ENCODE data around the gene CHTF8.

CHTF8 gene

DNA sequence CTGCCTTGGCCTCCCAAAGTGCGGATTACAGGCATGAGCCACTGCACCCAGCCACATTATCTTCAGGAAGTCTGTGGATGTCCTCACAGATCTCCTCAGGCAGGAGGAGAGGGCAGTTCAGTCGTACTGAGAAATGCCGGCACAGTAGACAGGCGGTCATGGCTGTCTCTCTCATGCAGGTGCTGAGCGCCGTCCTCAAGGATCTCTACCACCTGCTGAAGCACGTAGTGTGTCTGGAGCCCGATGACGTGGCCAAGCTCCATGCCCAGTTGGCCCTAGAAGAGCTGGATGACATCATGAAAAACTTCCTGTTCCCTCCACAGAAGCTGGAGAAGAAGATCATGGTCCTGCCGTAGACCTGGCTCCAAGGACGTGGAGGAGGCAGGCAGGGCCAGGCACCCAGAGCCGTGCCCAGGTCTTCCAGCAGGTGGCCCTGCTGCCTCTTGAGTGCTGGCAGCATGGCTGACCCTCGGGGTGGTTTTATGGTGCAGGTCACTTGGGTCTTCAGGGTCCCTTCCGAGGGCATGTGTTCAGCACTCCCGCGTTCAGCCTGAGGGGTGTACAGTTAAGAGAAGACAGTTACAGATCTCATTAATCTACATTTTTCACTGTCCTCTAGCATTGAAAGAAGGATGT, 49.0 kb downstream of the CHTF8 start:
- no peak overlapping the region for H2AFZ ChIP-seq (ENCODE audit: low read length)
- H3K4me2 ChIP-seq (ENCODE audit: insufficient read depth, low read length, poor library complexity, severe bottlenecking) = no peak overlapping the region
- H3K27ac ChIP-seq (replicated peaks; ENCODE audit: low read length) = no peak overlapping the region
- peak overlapping the region; percentile 12 for H2AK5ac ChIP-seq (ENCODE audit: low read depth, low read length)
- no peak overlapping the region for H3K14ac ChIP-seq (ENCODE audit: low read length)
- WGBS, 2 donors (ENCODE audit: extremely low coverage in 2 of 2, insufficient read length in 2 of 2, insufficient replicate concordance in 1 of 2) = no CpG with 5 or more reads among the region's 16 CpGs
- H2BK5ac ChIP-seq (ENCODE audit: low read length) = no peak overlapping the region
- H3K27me3 ChIP-seq (ENCODE audit: control insufficient read depth in 3 of 3, insufficient read depth in 3 of 3, low read depth in 1 of 3, low read length in 3 of 3) = no peaks in the 10 kb centered on the region
- no peak overlapping the region for H3K4ac ChIP-seq (ENCODE audit: low read length)
- peak overlapping the region; percentile 44 for H2BK12ac ChIP-seq (ENCODE audit: low read length)
- H3K18ac ChIP-seq (ENCODE audit: low read length) = peak overlapping the region; percentile 63
- DNase-seq (ENCODE audit: low spot score) = no peak
- no peak overlapping the region for H3K9ac ChIP-seq (ENCODE audit: low read depth, low read length, poor library complexity)
- peak overlapping the region; percentile 3 for H2BK15ac ChIP-seq (ENCODE audit: low read length)
- H3K23ac ChIP-seq (ENCODE audit: low read depth, low read length, poor library complexity) = peak overlapping the region; percentile 45
- H3K9me3 ChIP-seq (replicated peaks in 1 of 2; ENCODE audit: control insufficient read depth in 2 of 2, insufficient read depth in 1 of 2, low read depth in 1 of 2, low read length in 2 of 2) = no peaks in the 10 kb centered on the region
- H4K8ac ChIP-seq (ENCODE audit: low read depth, low read length) = no peak overlapping the region
- H3K36me3 ChIP-seq (replicated peaks in 1 of 2; ENCODE audit: control insufficient read depth in 2 of 2, insufficient read depth in 2 of 2, low read length in 2 of 2) = no peaks in the 10 kb centered on the region
- peaks cover 8 to 12% of the 10 kb centered on the region in 2 donors for H3K4me1 ChIP-seq (ENCODE audit: control insufficient read depth in 2 of 2, insufficient read depth in 1 of 2, low read depth in 1 of 2, low read length in 2 of 2)
- H3K4me3 ChIP-seq (ENCODE audit: low read length in 2 of 2) = no peak overlapping the region
- H3K79me1 ChIP-seq (ENCODE audit: low read depth, low read length) = no peaks in the 10 kb centered on the region
- H4K91ac ChIP-seq (ENCODE audit: low read depth, low read length, poor library complexity) = no peak overlapping the region
- no peak overlapping the region for H2BK120ac ChIP-seq (ENCODE audit: low read depth, low read length)

DNA sequence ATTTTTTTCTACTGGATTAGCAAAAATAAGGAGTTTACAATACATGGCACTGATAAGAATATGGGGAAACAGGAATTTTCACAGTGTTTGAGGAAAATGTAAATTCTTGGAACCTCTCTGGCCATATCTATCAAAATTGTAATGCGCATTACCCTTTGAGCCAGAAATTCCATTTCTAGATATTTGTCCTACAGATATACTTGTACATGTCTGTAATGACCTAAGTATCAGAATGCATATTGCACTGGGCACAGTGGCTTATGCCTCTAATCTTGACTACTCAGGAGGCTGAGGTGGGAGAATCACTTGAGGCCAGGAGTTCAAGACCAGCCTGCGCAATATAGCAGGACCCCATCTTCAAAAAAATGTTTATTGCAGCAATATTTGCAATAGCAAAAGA, 52.7 kb downstream of the CHTF8 start:
- no CpG with 5 or more reads among the region's 2 CpGs for WGBS, 2 donors (ENCODE audit: extremely low coverage in 2 of 2, insufficient read length in 2 of 2, insufficient replicate concordance in 1 of 2)
- Histone ChIP-seq H2AFZ (ENCODE audit: low read length) (no peak overlapping the region), H3K27me3 (ENCODE audit: control insufficient read depth in 3 of 3, insufficient read depth in 3 of 3, low read depth in 1 of 3, low read length in 3 of 3) (no peaks in the 10 kb centered on the region), H2AK5ac (ENCODE audit: low read depth, low read length) (no peak overlapping the region), H2BK5ac (ENCODE audit: low read length) (no peak overlapping the region), H3K4me2 (ENCODE audit: insufficient read depth, low read length, poor library complexity, severe bottlenecking) (no peak overlapping the region), H4K8ac (ENCODE audit: low read depth, low read length) (no peak overlapping the region), H4K91ac (ENCODE audit: low read depth, low read length, poor library complexity) (no peak overlapping the region), H3K79me1 (ENCODE audit: low read depth, low read length) (no peaks in the 10 kb centered on the region), H3K23ac (ENCODE audit: low read depth, low read length, poor library complexity) (no peak overlapping the region), H3K4ac (ENCODE audit: low read length) (no peak overlapping the region), H3K9me3 (replicated peaks in 1 of 2; ENCODE audit: control insufficient read depth in 2 of 2, insufficient read depth in 1 of 2, low read depth in 1 of 2, low read length in 2 of 2) (no peaks in the 10 kb centered on the region), H3K4me1 (ENCODE audit: control insufficient read depth in 2 of 2, insufficient read depth in 1 of 2, low read depth in 1 of 2, low read length in 2 of 2) (peaks cover 16 to 24% of the 10 kb centered on the region in 2 donors), H3K9ac (ENCODE audit: low read depth, low read length, poor library complexity) (no peak overlapping the region), H3K4me3 (ENCODE audit: low read length in 2 of 2) (no peak overlapping the region), H3K36me3 (replicated peaks in 1 of 2; ENCODE audit: control insufficient read depth in 2 of 2, insufficient read depth in 2 of 2, low read length in 2 of 2) (no peaks in the 10 kb centered on the region), H3K27ac (replicated peaks; ENCODE audit: low read length) (no peak overlapping the region), H3K18ac (ENCODE audit: low read length) (no peak overlapping the region), H2BK15ac (ENCODE audit: low read length) (no peak overlapping the region), H2BK12ac (ENCODE audit: low read length) (no peak overlapping the region), H2BK120ac (ENCODE audit: low read depth, low read length) (no peak overlapping the region), H3K14ac (ENCODE audit: low read length) (no peak overlapping the region)
- DNase-seq (ENCODE audit: low spot score) = no peak

DNA sequence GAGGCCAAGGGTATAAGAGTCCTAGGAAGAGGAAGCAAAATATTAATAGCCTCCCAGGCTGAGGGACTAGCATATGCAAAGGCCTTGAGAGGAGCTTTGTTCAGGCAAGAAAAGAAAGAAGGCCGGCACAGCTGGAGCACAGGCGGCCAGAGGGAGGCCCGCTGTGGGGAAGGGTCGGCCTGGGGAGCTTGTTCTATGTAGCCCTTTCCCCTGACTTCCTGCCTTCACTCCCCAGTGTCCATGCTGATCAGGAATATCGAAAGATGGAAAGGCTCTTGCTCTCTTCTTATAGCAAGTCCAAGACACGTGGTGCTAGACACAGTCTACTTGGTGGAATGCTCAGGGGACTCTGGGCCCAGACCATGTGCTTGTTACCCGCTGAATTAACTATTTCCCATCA, 54.3 kb downstream of the CHTF8 start:
- Histone ChIP-seq H3K4ac (ENCODE audit: low read length) (no peak overlapping the region), H2BK12ac (ENCODE audit: low read length) (no peak overlapping the region), H3K4me3 (ENCODE audit: low read length in 2 of 2) (no peak overlapping the region), H4K91ac (ENCODE audit: low read depth, low read length, poor library complexity) (no peak overlapping the region), H3K14ac (ENCODE audit: low read length) (no peak overlapping the region), H2AK5ac (ENCODE audit: low read depth, low read length) (no peak overlapping the region), H2BK120ac (ENCODE audit: low read depth, low read length) (no peak overlapping the region), H3K27ac (replicated peaks; ENCODE audit: low read length) (no peak overlapping the region), H3K18ac (ENCODE audit: low read length) (no peak overlapping the region), H3K4me1 (ENCODE audit: control insufficient read depth in 2 of 2, insufficient read depth in 1 of 2, low read depth in 1 of 2, low read length in 2 of 2) (peaks cover 8 to 16% of the 10 kb centered on the region in 2 donors), H3K4me2 (ENCODE audit: insufficient read depth, low read length, poor library complexity, severe bottlenecking) (no peak overlapping the region), H3K79me1 (ENCODE audit: low read depth, low read length) (no peaks in the 10 kb centered on the region), H2BK5ac (ENCODE audit: low read length) (no peak overlapping the region), H2BK15ac (ENCODE audit: low read length) (no peak overlapping the region), H2AFZ (ENCODE audit: low read length) (peak overlapping the region; percentile 40), H3K27me3 (ENCODE audit: control insufficient read depth in 3 of 3, insufficient read depth in 3 of 3, low read depth in 1 of 3, low read length in 3 of 3) (no peaks in the 10 kb centered on the region), H3K36me3 (replicated peaks in 1 of 2; ENCODE audit: control insufficient read depth in 2 of 2, insufficient read depth in 2 of 2, low read length in 2 of 2) (no peaks in the 10 kb centered on the region), H4K8ac (ENCODE audit: low read depth, low read length) (no peak overlapping the region), H3K9ac (ENCODE audit: low read depth, low read length, poor library complexity) (no peak overlapping the region), H3K23ac (ENCODE audit: low read depth, low read length, poor library complexity) (no peak overlapping the region), H3K9me3 (replicated peaks in 1 of 2; ENCODE audit: control insufficient read depth in 2 of 2, insufficient read depth in 1 of 2, low read depth in 1 of 2, low read length in 2 of 2) (no peaks in the 10 kb centered on the region)
- WGBS, 2 donors (ENCODE audit: extremely low coverage in 2 of 2, insufficient read length in 2 of 2, insufficient replicate concordance in 1 of 2) = no CpG with 5 or more reads among the region's 7 CpGs
- DNase-seq (ENCODE audit: low spot score) = no peak

DNA sequence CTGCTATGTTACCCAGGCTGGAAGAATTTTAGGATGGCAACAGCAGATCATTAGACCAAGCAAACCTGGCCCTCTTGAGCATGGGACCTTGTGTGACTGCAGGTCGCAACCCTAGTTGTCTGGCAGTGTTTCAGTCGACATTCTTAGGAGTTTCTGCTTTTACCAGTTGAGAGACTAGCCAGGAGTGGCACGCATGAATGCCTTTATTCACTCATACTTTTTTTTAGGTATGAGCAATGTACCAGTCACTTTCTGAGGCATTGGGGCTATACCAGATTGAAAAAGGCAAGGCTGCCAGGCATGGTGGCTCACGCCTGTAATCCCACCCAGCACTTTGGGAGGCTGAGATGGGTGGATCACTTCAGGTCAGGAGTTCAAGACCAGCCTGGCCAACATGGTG, 55.1 kb downstream of the CHTF8 start:
- H3K4me3 ChIP-seq (ENCODE audit: low read length in 2 of 2) = no peak overlapping the region
- no peaks in the 10 kb centered on the region for H3K9me3 ChIP-seq (replicated peaks in 1 of 2; ENCODE audit: control insufficient read depth in 2 of 2, insufficient read depth in 1 of 2, low read depth in 1 of 2, low read length in 2 of 2)
- no peaks in the 10 kb centered on the region for H3K27me3 ChIP-seq (ENCODE audit: control insufficient read depth in 3 of 3, insufficient read depth in 3 of 3, low read depth in 1 of 3, low read length in 3 of 3)
- no peak overlapping the region for H3K27ac ChIP-seq (replicated peaks; ENCODE audit: low read length)
- peaks cover 11 to 22% of the 10 kb centered on the region in 2 donors for H3K4me1 ChIP-seq (ENCODE audit: control insufficient read depth in 2 of 2, insufficient read depth in 1 of 2, low read depth in 1 of 2, low read length in 2 of 2)
- no peak for DNase-seq (ENCODE audit: low spot score)
- WGBS, 2 donors (ENCODE audit: extremely low coverage in 2 of 2, insufficient read length in 2 of 2, insufficient replicate concordance in 1 of 2) = no CpG with 5 or more reads among the region's 4 CpGs
- H2AFZ ChIP-seq (ENCODE audit: low read length) = no peak overlapping the region
- no peak overlapping the region for H3K4ac ChIP-seq (ENCODE audit: low read length)
- H4K91ac ChIP-seq (ENCODE audit: low read depth, low read length, poor library complexity) = no peak overlapping the region
- H3K79me1 ChIP-seq (ENCODE audit: low read depth, low read length) = no peaks in the 10 kb centered on the region
- no peak overlapping the region for H3K14ac ChIP-seq (ENCODE audit: low read length)
- H2BK120ac ChIP-seq (ENCODE audit: low read depth, low read length) = no peak overlapping the region
- H4K8ac ChIP-seq (ENCODE audit: low read depth, low read length) = no peak overlapping the region
- H2AK5ac ChIP-seq (ENCODE audit: low read depth, low read length) = no peak overlapping the region
- H2BK15ac ChIP-seq (ENCODE audit: low read length) = no peak overlapping the region
- no peak overlapping the region for H3K9ac ChIP-seq (ENCODE audit: low read depth, low read length, poor library complexity)
- no peak overlapping the region for H3K18ac ChIP-seq (ENCODE audit: low read length)
- H3K36me3 ChIP-seq (replicated peaks in 1 of 2; ENCODE audit: control insufficient read depth in 2 of 2, insufficient read depth in 2 of 2, low read length in 2 of 2) = no peaks in the 10 kb centered on the region
- H2BK12ac ChIP-seq (ENCODE audit: low read length) = no peak overlapping the region
- no peak overlapping the region for H3K23ac ChIP-seq (ENCODE audit: low read depth, low read length, poor library complexity)
- no peak overlapping the region for H2BK5ac ChIP-seq (ENCODE audit: low read length)
- H3K4me2 ChIP-seq (ENCODE audit: insufficient read depth, low read length, poor library complexity, severe bottlenecking) = no peak overlapping the region
